Mucosa of descending colon (tissue), 3 donors: ENCODE measurements around the gene TBCB. TPM values are rescaled to one million over a fixed set of nuclear protein-coding genes. Genes with fewer than 3 reads are reported as not detected.

Experiments
- ATAC-seq: fragments of 200-7000 bp; cut with Tn5 transposase; one replicate; pipeline ENCODE4 v1.9.1; 2020; ENCODE audit warnings: mild to moderate bottlenecking, moderate library complexity
- DNase-seq, 3 donors: peaks; one replicate each; pipeline ENCODE4 v3.0.0-alpha.2; 2020
- H3K36me3 ChIP-seq: fragments of 200-600 bp; one replicate; pipeline ENCODE4 v1.8.0; 2021; ENCODE audit warnings: low read depth, mild to moderate bottlenecking
- H3K4me1 ChIP-seq: fragments of 200-600 bp; one replicate; pipeline ENCODE4 v1.8.0; 2021; ENCODE audit warnings: low read depth, mild to moderate bottlenecking
- H3K4me3 ChIP-seq: fragments of 200-600 bp; one replicate; pipeline ENCODE4 v1.8.0; 2021; ENCODE audit warnings: mild to moderate bottlenecking
- H3K9me3 ChIP-seq: fragments of 200-600 bp; one replicate; pipeline ENCODE4 v1.8.0; 2021; ENCODE audit warnings: mild to moderate bottlenecking
- CTCF ChIP-seq: fragments of 200-600 bp; IDR thresholded peaks from one replicate; pipeline ENCODE4 v1.8.0; 2022; ENCODE audit warnings: antibody characterized with exemption, mild to moderate bottlenecking
- intact Hi-C, 2 donors: fragments of 100-400 bp; cut with DNase I in 1 of 2; cut with micrococcal nuclease in 1 of 2; formaldehyde crosslinking; loops; one replicate each; pipeline versions ENCODE4 v1.11.0 to v1.11.1; 2022; cut with DNase I, micrococcal nuclease
- total RNA-seq, 3 donors: library from RNA; stranded (reverse); fragmentation: NEBNext Ultra II Directional in 2 of 3; extraction: Animal tissue kit (Norgen Biotek cat#: 25700) in 2 of 3; gene quantifications; one replicate each; pipeline versions ENCODE4 v1.2.1 to v1.2.4, GENCODE V29; 2021 to 2023
- donor health status: DM: no; HTN: no; CAD: no; lungs with moderate emphysema.
- donor health status: DM: no; HTN: no; CAD: no.
- donor health status: DM: no; HTN: yes; CAD: no.

The TBCB gene
- total RNA-seq, 3 donors from 2014 or later = 81.9 to 106 (median 90.8) TPM

- no peak for TF ChIP-seq CTCF
- intact Hi-C loops = no loop called here
- no peaks in the 10 kb centered on the region for H3K4me1 ChIP-seq
- DNase-seq = no peak
- ATAC-seq = no peak
- H3K36me3 ChIP-seq = no peaks in the 10 kb centered on the region
- H3K9me3 ChIP-seq = no peaks in the 10 kb centered on the region
- no peak overlapping the region for H3K4me3 ChIP-seq
Measured at GRCh38 chr19:36086326-36086725, 28.9 kb upstream of the TBCB start.

GRCh38 chr19:36089847-36090246 lies 25.4 kb upstream of the TBCB start:
- intact Hi-C loops = no loop called here
- no peak for DNase-seq
- no peak for TF ChIP-seq CTCF
- no peaks in the 10 kb centered on the region for H3K36me3 ChIP-seq
- no peak overlapping the region for H3K4me3 ChIP-seq
- no peaks in the 10 kb centered on the region for H3K9me3 ChIP-seq
- ATAC-seq = no peak
- no peaks in the 10 kb centered on the region for H3K4me1 ChIP-seq

GRCh38 chr19:36090910-36091695 lies 24.2 kb upstream of the TBCB start:
- ATAC-seq = no peak
- DNase-seq = no peak
- Histone ChIP-seq H3K4me3 (no peak overlapping the region), H3K36me3 (no peaks in the 10 kb centered on the region), H3K9me3 (no peaks in the 10 kb centered on the region), H3K4me1 (no peaks in the 10 kb centered on the region)
- TF ChIP-seq CTCF = no peak
- intact Hi-C loops = no loop called here

GRCh38 chr19:36092566-36092965 lies 22.7 kb upstream of the TBCB start:
- no peak for DNase-seq
- Histone ChIP-seq H3K4me1 (no peaks in the 10 kb centered on the region), H3K4me3 (no peak overlapping the region), H3K9me3 (no peaks in the 10 kb centered on the region), H3K36me3 (no peaks in the 10 kb centered on the region)
- TF ChIP-seq CTCF = no peak
- ATAC-seq = no peak
- intact Hi-C loops = no loop called here

- intact Hi-C loops = no loop called here
- no peak for DNase-seq
- no peak for TF ChIP-seq CTCF
- H3K9me3 ChIP-seq = no peaks in the 10 kb centered on the region
- no peaks in the 10 kb centered on the region for H3K4me1 ChIP-seq
- H3K36me3 ChIP-seq = no peaks in the 10 kb centered on the region
- ATAC-seq = no peak
- no peak overlapping the region for H3K4me3 ChIP-seq
Measured at GRCh38 chr19:36093146-36093662, 22.1 kb upstream of the TBCB start.
